GM10847 (cell line): ENCODE data around the gene RWDD2A.

Experiments used
- POLR2A ChIP-seq: IDR thresholded peaks from 2 replicates; pipeline ENCODE4 v1.6.1; 2011; ENCODE audit not compliant: insufficient read length; ENCODE audit errors: extremely low read depth

RWDD2A gene

DNA sequence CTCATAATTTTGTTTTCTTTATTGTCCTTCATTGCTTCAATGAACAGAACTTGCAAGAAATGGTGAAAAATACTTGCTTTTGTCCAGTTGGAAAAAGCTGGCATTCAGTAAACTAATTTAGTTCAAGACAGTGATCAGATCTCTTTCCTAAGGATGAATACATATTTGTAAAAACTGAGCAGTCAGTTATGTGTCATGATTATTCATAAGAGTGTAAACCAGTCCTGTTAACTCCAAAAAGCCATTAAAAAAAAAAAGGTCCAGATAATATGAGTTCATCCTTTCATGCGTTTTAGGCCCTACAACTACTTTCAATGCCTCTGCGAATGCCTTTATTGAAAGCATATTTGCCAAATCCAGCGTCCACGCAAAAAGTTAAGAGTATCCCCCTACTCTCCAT, 701 bp upstream of the RWDD2A start:
- TF ChIP-seq POLR2A, result no peak

DNA sequence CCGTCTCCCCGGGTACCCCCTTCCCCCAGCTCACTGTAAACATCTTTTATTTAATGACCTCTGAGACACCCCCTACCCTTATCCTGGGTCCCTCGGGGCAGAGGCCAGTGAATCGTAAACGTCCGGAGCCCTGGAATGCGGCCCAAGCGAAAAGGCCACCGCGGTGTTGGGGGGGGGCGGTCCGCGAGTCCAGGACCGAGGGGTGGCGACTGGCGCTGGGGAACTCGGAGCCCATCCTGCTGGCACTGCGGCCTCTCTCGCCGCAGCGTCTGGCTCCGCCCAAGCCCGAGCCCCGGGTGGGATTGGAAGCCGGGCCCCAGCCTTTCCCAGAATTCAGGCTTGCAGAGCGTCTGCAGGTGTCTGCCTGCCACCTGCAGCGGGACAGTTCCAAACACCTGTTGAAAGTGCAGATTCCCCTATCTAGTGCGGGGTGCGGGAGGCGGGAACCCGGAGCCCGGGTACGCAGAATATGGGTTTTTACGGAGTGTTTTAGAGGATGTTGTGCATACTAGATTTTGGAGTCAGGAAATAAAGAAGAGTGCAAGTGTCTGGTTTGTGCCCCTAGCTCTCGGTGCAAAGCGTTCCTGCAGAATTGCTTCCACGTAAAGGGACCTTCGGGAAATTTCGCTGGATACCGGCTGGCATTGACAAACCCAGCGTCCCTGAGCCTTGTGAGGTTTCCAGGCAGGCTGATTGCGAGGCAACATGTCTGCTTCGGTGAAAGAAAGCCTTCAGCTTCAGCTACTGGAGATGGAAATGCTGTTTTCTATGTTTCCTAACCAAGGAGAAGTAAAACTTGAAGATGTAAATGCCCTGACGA, 800 bp downstream of the RWDD2A start:
- no peak for TF ChIP-seq POLR2A

DNA sequence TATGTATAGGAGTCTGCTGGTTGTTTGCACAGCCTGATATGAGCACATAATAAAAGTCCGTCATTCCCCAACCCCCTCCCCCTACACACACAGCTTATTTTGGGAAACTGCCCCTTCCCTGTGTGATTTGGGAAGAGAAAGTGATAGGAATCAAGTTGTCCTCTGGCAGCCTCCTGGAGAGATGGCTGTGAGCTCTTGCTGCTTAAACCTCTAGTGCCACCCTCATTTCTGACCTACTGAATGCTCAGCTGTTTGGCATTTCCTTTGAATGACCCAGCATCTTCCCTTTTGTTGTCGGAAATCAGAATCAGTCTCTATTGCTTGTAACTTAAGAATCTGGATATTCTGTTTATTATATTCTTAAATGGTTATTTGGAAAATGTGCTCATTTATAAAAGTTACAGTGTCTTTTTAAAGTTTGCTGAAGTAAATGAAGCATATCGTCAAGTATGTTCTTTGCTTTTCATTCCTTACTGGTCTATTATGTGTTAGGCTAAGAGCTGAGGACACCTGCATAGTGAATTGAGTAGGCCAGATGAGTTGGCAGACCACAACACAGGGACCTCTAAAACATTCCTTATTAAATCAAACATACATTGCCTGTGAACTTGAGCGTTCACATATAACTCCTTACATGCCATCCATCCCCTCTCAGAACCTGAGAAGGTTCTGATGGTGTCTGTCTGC, 5.5 kb downstream of the RWDD2A start:
- no peak for TF ChIP-seq POLR2A

DNA sequence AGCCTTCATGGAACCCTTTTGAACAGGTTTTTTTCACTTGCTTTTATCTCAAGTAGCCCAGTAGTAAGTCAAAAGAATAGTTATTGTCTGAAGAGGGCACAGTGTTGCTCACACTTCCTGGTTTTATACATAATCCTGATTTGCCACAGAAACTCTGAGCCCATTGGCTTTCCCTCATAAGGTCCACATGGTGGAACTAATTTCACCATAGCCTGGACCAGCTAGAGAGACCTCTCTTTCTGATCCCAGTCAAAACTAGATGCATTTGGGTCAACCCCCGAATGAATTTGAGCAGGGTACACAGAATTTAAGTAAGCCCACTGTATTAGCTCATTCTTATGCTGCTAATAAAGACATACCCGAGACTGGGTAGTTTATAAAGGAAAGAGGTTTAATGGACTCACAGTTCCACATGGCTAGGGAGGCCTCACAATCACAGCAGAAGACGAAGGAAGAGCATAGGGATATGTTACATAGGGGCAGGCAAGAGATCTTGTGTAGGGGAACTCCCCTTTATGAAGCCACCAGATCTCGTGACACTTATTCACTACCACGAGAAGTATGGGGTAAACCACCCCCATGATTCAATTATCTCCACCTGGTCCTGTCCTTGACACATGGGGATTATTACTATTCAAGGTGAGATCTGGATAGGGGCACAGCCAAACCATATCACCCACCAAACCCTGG, 6.2 kb downstream of the RWDD2A start:
- no peak for TF ChIP-seq POLR2A

DNA sequence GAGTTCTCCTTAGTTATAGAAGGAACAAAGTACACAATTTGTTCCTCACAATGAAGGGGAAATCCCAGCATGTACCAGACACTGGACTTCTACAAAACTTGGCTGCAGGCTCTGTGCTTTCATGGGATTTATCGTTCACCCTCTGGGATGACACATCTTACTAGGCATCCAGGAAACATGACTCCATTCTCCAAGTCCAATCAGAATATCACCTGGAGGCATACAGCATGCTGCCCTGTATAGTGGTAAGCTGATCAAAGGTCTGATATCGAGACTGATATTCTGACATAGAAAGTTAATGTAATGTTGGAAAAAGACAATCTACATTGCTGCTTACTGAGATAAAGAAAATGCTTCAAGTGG, 6.7 kb downstream of the RWDD2A start:
- no peak for TF ChIP-seq POLR2A

- no peak for TF ChIP-seq POLR2A
Observed at GRCh38 chr6:83202031-83202430, 8.9 kb downstream of the RWDD2A start.

- TF ChIP-seq POLR2A, result no peak
Observed at GRCh38 chr6:83215131-83216047, 22.2 kb downstream of the RWDD2A start.

- TF ChIP-seq POLR2A, result no peak
Observed at GRCh38 chr6:83216806-83217205, 23.6 kb downstream of the RWDD2A start.

DNA sequence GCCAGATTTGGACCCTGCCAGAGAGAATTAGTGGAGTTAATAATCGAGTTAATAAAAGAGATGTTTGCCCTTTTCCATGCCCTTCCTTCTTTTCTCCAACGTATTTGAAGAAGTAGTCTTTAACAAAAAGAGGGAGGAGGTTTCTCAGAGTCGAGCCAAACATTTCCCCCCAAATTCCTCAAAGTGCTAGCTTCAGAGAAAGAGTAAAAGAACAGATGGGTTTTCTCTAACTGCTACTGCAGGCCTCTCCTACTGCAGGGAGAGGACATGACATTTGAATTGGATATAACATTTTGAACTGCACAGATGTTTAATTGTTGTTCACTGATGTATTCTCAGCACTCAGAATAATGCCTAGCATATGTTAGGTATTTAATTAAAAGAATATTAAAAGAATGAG, 25.5 kb downstream of the RWDD2A start:
- no peak for TF ChIP-seq POLR2A

DNA sequence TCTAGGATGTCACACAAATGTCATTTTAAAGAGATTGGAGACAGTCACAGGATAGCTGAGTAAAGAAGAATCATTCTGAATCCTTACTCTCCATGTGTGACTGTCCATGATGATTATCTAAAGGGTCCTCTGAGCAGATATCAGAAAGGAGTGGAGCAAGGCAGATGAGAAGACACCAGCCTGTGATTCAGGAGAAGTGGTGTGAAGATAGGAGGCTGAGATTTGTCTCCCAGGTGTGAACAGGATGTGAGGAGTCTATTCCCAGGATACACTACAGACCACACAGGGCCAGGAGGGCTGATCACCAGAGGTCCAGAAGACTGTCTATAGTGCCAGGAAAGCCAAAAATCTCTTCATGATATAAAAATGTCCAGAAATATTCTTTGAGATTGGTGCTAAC, 27.0 kb downstream of the RWDD2A start:
- TF ChIP-seq POLR2A, result no peak

DNA sequence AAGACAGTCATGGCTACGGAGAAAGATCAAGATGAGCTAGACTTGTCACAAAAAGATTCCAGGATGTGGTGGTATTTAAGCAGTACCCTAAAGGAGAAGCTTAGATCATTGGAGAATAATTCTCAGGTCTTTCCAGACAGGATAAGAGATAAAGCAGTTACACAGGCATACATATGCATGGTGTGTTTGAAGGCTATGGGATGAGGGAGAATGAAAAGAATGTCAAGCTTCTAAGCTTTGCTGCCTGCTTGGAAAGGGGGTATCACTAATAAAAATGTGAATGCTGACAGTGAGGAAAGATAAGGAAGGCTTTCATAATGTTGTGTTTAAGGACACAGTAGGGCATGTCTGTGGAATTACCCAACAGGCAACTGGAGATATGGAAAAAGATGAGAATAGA, 28.1 kb downstream of the RWDD2A start:
- TF ChIP-seq POLR2A, result no peak

- TF ChIP-seq POLR2A, result no peak
Observed at GRCh38 chr6:83221889-83222479, 28.8 kb downstream of the RWDD2A start.

- TF ChIP-seq POLR2A, result no peak
Observed at GRCh38 chr6:83226517-83226916, 33.4 kb downstream of the RWDD2A start.

DNA sequence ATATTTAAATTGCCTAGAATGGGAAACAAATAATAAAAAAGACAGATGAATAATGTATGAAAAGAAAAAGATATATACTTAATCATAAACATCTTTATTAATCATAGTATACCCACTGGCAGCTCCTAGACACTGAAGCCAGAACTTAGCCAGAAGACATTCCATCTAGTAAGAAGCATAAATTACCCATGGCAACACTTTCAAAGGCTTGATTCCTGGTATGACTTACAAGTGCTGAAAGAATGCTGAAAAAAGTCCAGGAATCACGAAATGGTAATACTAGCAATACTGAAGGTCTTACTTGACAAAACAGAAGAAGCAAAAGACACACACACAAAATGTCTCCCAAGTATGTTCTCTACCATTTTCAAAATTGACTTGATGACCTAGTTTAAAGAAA, 38.0 kb downstream of the RWDD2A start:
- no peak for TF ChIP-seq POLR2A

GRCh38 chr6:83247471-83247870, 54.3 kb downstream of the RWDD2A start:
- TF ChIP-seq POLR2A, result no peak
